Fibroblast of mammary gland (primary cell): ENCODE measurements around the gene TRIM24.

Experiments
- DNase-seq: peaks from one replicate; pipeline ENCODE4 v3.0.0-alpha.2; 2010; ENCODE audit warnings: low read depth
- H3K4me3 ChIP-seq: 2 replicates; pipeline ENCODE4 v1.5.1; 2011; ENCODE audit warnings: low read depth, mild to moderate bottlenecking, low read length, moderate library complexity; ENCODE audit not compliant: control insufficient read depth
- CTCF ChIP-seq: conservative IDR thresholded peaks from 2 replicates; pipeline ENCODE4 v1.5.1; 2011; ENCODE audit warnings: low read depth, low read length, inconsistent platforms; ENCODE audit not compliant: control insufficient read depth, insufficient read depth

TRIM24 gene

GRCh38 chr7:138472292-138473079 lies 12.4 kb downstream of the TRIM24 start:
- H3K4me3 ChIP-seq: no peak overlapping the region
- TF ChIP-seq CTCF: no peak
- no peak for DNase-seq

DNA sequence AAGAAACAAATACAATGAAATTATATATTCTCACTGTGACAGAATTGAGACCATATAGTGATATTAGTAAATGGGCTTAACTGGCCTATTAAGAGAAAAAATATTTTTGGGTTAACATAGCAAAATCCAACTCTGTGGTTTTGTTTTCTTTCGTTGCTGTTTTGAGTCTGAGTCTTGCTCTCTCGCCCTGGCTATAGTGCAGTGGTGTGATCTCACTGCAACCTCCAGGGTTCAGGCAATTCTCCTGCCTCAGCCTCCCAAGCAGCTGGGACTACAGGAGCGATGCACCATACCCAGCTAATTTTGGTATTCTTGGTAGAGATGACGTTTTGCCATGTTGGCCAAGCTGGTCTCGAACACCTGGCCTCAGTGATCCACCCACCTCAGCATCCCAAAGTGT lies 15.3 kb downstream of the TRIM24 start:
- no peak for DNase-seq
- no peak for TF ChIP-seq CTCF
- H3K4me3 ChIP-seq: no peak overlapping the region

GRCh38 chr7:138477081-138477578 lies 17.1 kb downstream of the TRIM24 start:
- no peak for TF ChIP-seq CTCF
- no peak for DNase-seq
- no peak overlapping the region for H3K4me3 ChIP-seq

GRCh38 chr7:138477581-138477980 lies 17.5 kb downstream of the TRIM24 start:
- TF ChIP-seq CTCF: no peak
- no peak for DNase-seq
- no peak overlapping the region for H3K4me3 ChIP-seq

DNA sequence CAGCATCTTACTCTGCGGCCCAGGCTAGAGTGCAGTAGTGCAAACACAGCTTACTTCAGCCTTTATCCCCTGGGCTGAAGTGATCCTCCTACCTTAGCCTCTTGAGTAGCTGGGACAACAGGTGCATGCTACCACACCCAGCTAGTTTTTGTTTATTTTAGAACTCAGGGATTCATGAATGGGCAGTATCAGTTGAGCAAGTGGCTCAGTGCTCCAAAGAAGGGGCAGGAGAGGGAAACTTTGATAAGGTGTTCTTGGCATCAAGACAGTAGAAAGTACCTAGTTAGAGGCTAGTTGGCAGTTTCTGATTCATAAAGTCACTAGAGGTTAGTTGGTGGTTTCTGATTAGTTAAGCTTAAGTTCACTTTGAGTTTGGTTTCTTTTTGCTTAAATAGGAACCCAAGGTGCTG lies 18.4 kb downstream of the TRIM24 start:
- TF ChIP-seq CTCF: no peak
- no peak overlapping the region for H3K4me3 ChIP-seq
- no peak for DNase-seq

DNA sequence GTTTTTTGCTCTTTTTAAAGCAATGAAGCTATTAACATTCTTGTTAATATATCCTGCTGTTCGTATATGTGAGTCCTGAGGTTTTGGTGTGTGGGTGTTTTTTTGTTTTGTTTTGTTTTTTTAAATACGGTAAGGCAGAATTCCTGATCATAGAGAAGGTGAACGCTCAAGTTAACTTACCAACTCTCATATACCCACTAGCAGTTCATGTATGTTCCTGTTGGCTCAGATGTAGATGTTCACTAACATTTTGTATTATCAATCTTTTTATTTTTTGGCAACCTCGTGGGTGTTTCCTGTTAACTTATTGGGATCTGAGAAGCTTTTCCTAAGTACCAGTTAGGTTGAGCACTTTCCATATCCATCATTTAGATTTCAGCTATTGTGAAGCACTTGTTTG lies 20.5 kb downstream of the TRIM24 start:
- no peak for TF ChIP-seq CTCF
- no peak overlapping the region for H3K4me3 ChIP-seq
- no peak for DNase-seq
